ENCODE measurements around the gene KCNE5.

DNA sequence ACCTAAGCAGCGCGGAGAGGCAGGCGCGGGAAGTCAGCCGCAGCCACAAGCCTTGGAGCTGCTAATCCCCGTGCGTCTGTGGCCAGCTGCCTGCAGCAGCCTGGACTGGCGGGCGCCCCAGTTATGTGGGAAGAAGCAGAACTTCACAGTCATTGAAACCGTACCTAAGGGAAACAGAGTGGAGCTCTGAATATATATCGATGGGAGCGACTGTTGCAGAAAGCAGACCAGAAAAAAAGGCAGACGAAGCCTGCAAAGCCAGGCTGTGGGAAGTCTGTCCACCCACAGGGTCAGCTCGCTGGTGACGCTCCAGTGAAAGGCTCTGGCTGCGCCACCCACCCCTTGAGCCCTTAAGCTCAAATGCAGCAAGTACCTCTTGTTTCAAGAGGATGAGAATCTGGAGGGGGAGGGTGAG lies 24.7 kb downstream of the KCNE5 start:
- TF ChIP-seq TAF1 (IDR thresholded peaks at IDR 0.05; ENCODE audit: borderline replicate concordance, low read depth, low read length) (no peak), POLR2A (IDR thresholded peaks at IDR 0.05; ENCODE audit: low read depth, low read length) (no peak), POLR2AphosphoS5 (IDR thresholded peaks at IDR 0.05; ENCODE audit: low read depth, low read length) (no peak)

Measured in GM12892 (cell line).